HG03135 (cell line): ENCODE data around the gene MON2.
A peak's percentile ranks its signal among the peaks of the same experiment; 100 is the strongest.
"Not testable (repeated sequence)": the region's sequence is repeated elsewhere in the genome, so short reads cannot be mapped to it uniquely, and the experiment has no call there.

Experiments used
- ATAC-seq: cut with Tn5 transposase; IDR thresholded peaks from one replicate; pipeline ENCODE4 v1.9.1; 2021; ENCODE audit warnings: mild to moderate bottlenecking, moderate library complexity; ENCODE audit not compliant: unreplicated experiment

The MON2 gene

GRCh38 chr12:62469704-62470103 is 3.1 kb downstream of the MON2 start:
- ATAC-seq: no peak

- no peak for ATAC-seq
Measured at GRCh38 chr12:62471734-62472133, 5.1 kb downstream of the MON2 start.

GRCh38 chr12:62472472-62472871 is 5.8 kb downstream of the MON2 start:
- ATAC-seq: no peak

GRCh38 chr12:62481843-62482540 is 15.4 kb downstream of the MON2 start:
- no peak for ATAC-seq

GRCh38 chr12:62482769-62483168 is 16.1 kb downstream of the MON2 start:
- no peak for ATAC-seq

- ATAC-seq: no peak
Measured at GRCh38 chr12:62484233-62484632, 17.6 kb downstream of the MON2 start.

- ATAC-seq: no peak
Measured at GRCh38 chr12:62505786-62506185, 39.2 kb downstream of the MON2 start.

- ATAC-seq: no peak
Measured at GRCh38 chr12:62512901-62513300, 46.3 kb downstream of the MON2 start.

- not testable (repeated sequence) for ATAC-seq
Measured at GRCh38 chr12:62514080-62514479, 47.5 kb downstream of the MON2 start.

- ATAC-seq: no peak
Measured at GRCh38 chr12:62516927-62517326, 50.3 kb downstream of the MON2 start.

GRCh38 chr12:62517887-62518286 is 51.3 kb downstream of the MON2 start:
- ATAC-seq: no peak

GRCh38 chr12:62519043-62519442 is 52.4 kb downstream of the MON2 start:
- no peak for ATAC-seq

GRCh38 chr12:62520361-62520760 is 53.7 kb downstream of the MON2 start:
- no peak for ATAC-seq

GRCh38 chr12:62522984-62523383 is 56.4 kb downstream of the MON2 start:
- ATAC-seq: peak; percentile 59

- ATAC-seq: no peak
Measured at GRCh38 chr12:62523619-62524018, 57.0 kb downstream of the MON2 start.

GRCh38 chr12:62525271-62525670 is 58.6 kb downstream of the MON2 start:
- no peak for ATAC-seq

- no peak for ATAC-seq
Measured at GRCh38 chr12:62530596-62530995, 64.0 kb downstream of the MON2 start.

- ATAC-seq: no peak
Measured at GRCh38 chr12:62532333-62532732, 65.7 kb downstream of the MON2 start.

- ATAC-seq: no peak
Measured at GRCh38 chr12:62533087-62533754, 66.6 kb downstream of the MON2 start.

GRCh38 chr12:62533755-62534107 is 67.1 kb downstream of the MON2 start:
- no peak for ATAC-seq

GRCh38 chr12:62536546-62536945 is 69.9 kb downstream of the MON2 start:
- no peak for ATAC-seq

- ATAC-seq: no peak
Measured at GRCh38 chr12:62537551-62537950, 70.9 kb downstream of the MON2 start.

GRCh38 chr12:62540354-62540753 is 73.7 kb downstream of the MON2 start:
- no peak for ATAC-seq
